RWPE1 (cell line): ENCODE results near the gene AKR1B15.

Source experiments
- CTCF ChIA-PET: fragments of 350-600 bp; sonication (Branson Sonifier 250); formaldehyde crosslinking; extraction: SDS; loops from one replicate; lab custom pipeline; 2021; lab: Yijun Ruan, JAX
- POLR2A ChIA-PET: fragments of 400-600 bp; formaldehyde crosslinking; extraction: SDS; loops from one replicate; lab custom pipeline; 2020; ENCODE audit warnings: antibody characterized with exemption; ENCODE audit not compliant: low non-redundant PET; lab: Yijun Ruan, JAX
- DNase-seq: peaks from one replicate; pipeline ENCODE4 v3.0.0; 2012; ENCODE audit warnings: low spot score
- H3K27ac ChIP-seq: fragments of 450-650 bp; 2 replicates; pipeline ENCODE4 v1.5.1; 2017
- TF ChIP-seq, protein P1 (sequence below): fragments of 450-650 bp; conservative IDR thresholded peaks from 2 replicates; pipeline ENCODE4 v1.5.1; 2017; ENCODE audit warnings: low read depth, mild to moderate bottlenecking

Gene AKR1B15

DNA sequence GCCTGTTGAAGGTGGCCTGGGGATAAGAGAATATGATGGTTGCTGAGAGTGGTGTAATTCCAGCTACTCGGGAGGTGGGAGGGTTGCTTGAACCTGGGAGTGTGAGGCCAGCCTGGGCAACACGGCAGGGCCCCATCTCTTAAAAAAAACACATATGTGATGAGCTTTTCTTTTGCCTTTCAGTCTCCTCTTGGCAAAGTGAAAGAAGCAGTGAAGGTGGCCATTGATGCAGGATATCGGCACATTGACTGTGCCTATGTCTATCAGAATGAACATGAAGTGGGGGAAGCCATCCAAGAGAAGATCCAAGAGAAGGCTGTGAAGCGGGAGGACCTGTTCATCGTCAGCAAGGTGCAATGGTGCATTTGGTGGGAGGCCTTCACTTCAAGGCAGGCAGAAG lies 18.4 kb upstream of the AKR1B15 start:
- ChIA-PET POLR2A (no interaction called here), CTCF (interaction anchor here (0.6 kb wide), 1 partner anchor 1763 kb away, joined by 3 read pairs; no protein-coding TSS in a partner anchor)
- DNase-seq = no peak
- peak overlapping the region; percentile 47; the same call in 1 of the 2 replicates for H3K27ac ChIP-seq
- TF ChIP-seq, protein P1, sequence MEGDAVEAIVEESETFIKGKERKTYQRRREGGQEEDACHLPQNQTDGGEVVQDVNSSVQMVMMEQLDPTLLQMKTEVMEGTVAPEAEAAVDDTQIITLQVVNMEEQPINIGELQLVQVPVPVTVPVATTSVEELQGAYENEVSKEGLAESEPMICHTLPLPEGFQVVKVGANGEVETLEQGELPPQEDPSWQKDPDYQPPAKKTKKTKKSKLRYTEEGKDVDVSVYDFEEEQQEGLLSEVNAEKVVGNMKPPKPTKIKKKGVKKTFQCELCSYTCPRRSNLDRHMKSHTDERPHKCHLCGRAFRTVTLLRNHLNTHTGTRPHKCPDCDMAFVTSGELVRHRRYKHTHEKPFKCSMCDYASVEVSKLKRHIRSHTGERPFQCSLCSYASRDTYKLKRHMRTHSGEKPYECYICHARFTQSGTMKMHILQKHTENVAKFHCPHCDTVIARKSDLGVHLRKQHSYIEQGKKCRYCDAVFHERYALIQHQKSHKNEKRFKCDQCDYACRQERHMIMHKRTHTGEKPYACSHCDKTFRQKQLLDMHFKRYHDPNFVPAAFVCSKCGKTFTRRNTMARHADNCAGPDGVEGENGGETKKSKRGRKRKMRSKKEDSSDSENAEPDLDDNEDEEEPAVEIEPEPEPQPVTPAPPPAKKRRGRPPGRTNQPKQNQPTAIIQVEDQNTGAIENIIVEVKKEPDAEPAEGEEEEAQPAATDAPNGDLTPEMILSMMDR = no peak

DNA sequence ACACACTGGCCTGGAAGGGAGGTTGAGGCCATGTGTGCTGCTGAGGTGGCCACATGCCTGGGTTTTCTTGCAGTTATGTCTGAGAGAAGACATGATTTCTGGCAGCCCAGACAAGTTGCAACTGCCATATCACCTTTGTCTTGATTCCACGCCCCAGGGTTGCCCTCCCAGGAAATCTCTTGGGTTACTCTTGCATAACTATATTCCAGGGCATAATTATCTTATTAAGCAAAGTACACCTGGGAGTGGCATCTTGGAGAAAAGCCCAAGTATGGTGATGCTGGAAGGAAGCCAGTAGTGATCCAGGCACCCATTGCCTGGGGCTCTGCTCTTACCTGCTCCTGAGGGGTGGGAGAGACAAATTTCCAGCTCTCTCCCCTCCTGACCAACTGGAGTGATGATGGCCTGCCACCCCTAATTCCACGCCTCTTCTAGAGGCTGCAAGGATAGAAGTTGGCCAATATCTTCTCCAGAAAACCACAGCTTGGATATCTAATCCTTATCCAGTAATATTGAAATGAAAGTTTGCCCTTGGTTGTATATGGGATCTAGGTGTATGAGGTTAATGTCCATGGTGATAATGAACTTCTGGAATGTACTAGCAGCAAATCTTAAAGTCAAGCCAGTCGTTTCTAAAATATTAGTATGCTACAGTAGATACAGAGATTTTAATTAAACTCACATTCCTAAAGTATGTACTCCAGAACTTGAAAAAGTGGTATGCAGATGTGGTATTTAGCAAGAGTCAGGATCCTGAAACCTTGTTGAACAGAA lies 16.5 kb upstream of the AKR1B15 start:
- ChIA-PET POLR2A (no interaction called here), CTCF (interaction anchor here (0.6 kb wide), 1 partner anchor 74 kb away, joined by 3 read pairs; no protein-coding TSS in a partner anchor)
- DNase-seq = peak; percentile 72
- peak overlapping the region; percentile 89 for H3K27ac ChIP-seq
- TF ChIP-seq, protein P1 = no peak

DNA sequence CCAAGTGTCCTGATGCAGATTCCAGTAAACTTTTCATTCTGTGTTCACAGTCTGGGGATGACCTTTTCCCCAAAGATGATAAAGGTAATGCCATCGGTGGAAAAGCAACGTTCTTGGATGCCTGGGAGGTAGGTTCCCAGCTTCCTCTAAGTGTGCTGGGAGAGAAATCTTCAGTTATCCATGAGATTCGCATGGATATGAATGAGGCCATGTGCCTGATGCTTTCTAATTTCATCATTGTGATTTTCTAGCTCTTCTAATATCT lies 16.0 kb upstream of the AKR1B15 start:
- POLR2A ChIA-PET = no interaction called here
- CTCF ChIA-PET = no interaction called here
- DNase-seq = no peak
- TF ChIP-seq, protein P1 = no peak
- H3K27ac ChIP-seq = no peak overlapping the region

DNA sequence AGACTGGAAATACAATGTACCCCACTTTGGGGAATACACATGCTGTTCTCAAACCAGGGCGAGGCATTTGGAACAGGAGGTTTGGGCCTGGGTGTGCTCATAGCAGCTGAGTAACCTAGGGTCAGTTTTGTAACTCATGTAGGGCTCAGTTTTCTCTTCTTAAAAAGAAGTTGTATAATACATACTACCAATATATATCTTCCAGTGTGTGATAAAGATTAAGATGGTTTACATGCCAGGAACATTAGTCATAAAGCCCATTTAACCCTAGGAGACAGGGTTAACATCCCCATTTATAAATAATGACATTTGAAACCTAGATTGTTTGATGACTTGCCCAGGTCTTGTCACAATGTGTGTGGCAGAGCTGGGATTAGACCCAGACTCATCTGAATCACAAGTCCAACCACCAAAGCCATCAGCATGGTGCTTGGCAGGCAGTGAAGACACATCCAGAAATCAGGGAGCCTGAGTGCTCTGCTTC lies 15.6 kb upstream of the AKR1B15 start:
- DNase-seq = peak; percentile 27
- H3K27ac ChIP-seq = peak overlapping the region; percentile 65
- TF ChIP-seq, protein P1 = no peak
- ChIA-PET CTCF (interaction anchor here (0.6 kb wide), 1 partner anchor 91 kb away, joined by 3 read pairs; no protein-coding TSS in a partner anchor), POLR2A (no interaction called here)

DNA sequence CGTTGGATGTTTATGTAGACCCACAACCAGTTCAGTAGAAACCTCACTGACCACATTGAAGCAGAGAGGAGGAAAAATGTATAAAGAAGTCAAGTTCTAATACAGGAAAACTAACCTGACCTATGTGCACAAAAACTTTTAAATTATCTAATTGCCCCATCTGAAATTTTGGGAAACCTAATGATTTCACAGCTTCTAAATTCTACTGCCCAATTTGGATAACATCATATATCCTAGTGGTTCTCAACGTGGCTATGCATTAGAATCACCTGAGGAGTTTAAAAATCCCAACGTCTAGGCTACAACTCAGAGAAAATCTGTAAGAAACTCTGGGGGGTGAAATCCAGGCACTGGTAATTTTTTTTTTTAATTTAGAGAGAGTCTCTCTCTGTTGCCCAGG lies 14.3 kb upstream of the AKR1B15 start:
- DNase-seq = no peak
- no peak overlapping the region for H3K27ac ChIP-seq
- TF ChIP-seq, protein P1 = no peak
- ChIA-PET CTCF (no interaction called here), POLR2A (no interaction called here)

DNA sequence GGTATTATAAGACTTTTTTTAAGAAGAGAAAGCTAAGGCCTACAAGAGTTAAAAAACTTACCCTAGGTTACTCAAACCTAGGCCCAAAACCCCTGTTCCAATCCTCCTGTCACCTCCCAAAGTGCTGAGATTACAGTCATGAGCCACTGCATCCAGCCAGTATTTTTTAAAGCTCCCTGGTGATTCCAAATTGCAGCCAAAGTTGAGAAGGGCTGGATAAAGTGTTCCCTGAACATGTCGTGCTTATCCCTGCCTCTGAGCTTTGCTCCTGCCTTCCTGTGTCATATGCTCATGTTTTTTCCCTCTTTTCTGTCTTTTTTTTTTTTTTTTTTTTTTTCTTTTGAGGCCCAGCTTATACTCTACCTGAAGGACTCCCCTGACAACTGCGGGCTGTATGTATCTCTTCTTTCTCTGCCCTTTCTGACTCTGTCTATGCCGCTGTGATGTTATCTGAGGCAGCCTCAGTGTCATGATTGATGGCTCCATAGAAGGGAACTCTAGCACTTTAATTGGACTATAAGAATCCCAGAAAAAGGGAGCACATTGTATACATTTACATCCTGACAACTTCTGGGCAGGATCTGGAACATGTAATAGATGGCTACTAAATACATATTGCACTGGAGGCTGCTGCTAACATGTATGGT lies 13.5 kb upstream of the AKR1B15 start:
- TF ChIP-seq, protein P1 = no peak
- ChIA-PET POLR2A (no interaction called here), CTCF (no interaction called here)
- H3K27ac ChIP-seq = no peak overlapping the region
- DNase-seq = no peak
